ENCODE data around the gene CSRP2.

The CSRP2 gene

DNA sequence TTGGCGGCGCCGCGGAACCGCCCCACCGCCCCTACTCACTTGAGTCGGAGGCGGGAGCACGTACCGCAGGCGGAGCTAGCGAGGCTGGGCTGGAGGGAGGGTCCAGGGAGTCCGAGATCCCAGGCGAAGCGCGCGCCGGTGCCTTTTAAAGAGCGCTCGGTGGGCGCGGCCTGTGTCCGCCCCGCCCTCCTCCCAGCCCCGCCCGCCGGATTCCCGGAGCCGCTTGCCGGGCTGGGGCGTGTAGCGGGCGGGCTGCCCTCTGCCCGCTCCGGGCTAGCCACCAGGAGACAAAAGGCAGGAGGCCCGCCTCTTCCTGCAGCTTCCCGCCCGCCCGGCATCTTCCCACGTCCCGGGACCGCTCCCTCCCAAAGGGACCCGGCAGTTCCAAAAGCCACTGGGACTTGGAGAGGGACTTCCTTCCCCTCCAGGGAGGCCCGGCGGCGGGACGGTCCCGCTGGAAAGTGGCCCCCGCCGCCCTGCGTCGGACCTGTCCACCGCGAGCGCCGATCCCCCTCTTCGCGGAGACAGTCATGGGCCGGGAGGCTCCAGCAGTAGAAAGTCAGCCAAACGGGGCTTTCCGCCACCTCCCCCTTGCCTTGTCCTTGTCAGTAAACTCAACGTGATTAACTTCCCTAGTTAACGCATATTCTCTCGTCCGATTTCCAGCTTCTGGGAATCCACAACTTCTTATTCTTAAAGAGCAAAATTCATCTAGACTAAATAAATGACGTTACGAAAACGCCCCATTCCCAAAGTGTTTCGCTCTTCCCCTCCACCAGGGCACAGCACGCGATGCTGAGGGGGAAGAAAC, at the start of gene CSRP2:
CSRP2 (minus strand) TSS at position 121 of the 811 bp plus-strand sequence. CDS start 12,759 bp downstream, outside the sequence.
- DNase-seq = peak; percentile 86

DNA sequence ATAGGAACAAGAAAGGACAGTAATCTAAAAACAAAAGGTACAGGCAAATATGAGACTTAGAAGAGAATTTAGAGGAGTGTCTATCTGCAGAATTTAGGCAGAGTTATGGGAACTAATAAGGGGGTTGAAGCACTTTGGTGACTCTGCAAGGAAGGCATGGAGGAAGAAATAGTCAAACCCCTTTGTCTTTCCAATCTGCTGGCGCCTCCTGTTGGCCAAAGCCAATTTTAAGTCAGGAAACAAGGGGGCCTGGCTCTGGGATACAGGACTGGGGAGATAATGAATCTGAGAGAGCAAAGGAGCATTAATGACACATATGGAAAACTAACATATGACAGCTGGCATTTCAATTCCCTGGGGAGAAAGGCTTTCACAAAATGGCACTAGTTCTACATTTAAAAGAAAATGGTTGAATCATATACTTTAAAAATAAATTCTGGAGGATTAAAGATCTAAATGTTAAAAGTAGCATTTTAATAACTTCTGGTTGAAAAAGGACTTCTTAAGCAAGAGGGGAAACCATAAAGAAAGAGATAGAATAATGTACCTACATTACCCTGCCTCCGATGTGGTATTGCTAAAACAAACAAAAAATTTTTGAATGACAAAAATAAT, 48.5 kb upstream of the CSRP2 start:
- DNase-seq = peak; percentile 61

DNA sequence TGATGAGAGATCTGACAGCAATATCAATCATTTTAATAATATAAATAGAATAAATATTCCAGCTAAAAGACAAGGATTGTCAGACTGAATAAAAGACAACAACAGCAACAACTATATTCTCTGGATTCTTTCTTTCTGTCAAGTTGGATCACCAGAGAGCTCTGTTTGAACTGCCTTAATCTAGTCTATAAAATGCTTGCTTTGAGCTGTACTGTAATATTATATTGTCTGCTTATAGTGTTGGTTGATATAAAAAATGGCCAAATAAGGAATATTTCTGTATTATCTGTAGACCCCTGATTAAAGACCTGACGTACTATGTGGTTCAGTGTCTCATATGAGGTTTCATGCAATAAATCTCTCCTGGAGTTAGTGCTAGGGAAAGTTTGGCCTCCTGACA, 46.3 kb upstream of the CSRP2 start:
- DNase-seq = no peak

DNA sequence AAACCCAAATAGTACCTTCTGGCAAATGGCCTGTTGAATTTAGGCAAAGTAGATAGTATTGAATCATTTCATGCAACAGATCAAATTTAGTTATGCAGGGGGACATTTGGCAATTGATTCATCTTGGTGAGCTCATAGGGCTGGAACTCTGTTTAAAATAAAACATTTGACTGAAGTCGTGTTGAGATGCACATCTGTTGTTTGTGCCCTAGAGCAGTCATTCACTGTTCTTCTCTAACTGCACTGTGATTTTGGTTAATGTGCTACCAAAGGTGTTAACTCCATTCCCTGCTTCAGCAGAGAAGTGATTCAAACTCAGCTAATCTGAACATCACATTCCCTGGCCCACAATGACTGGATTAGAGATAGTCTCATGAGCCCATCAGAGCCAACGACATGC, 44.0 kb upstream of the CSRP2 start:
- DNase-seq = no peak

DNA sequence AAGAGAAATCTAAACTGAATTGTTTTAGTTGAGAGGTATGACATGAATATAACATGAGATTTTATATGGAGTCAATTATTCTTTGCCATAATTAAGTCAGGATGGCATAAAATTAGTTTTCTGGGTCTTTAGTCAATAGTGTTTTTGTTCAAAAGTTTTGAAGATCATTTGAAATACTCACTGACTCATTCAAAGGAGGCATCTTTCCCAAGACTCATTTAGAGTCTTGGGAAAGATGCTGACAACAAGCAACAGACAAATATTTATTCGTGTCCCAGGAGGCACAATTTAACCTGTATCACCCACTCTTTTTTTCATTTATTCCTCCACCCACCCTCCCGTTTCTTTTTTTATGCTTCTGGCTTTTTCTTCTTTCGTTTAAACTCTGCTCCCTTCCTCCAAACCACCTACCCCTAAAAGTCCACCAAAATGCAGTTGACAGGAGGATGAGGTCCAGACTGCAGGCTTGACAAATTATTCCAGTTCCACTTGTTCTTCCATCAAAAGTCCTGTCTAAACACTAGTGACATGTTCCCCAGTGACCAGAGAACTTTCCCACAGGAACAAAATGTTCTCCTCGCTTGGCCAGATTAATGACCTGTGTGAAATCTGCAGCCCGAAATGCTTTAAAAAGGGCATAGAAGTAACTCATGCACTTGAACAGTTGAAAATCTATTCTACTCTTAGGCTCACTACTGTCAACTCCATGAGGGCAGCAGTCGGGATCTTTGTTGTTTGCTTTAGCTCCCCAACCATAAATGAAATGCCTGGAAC, 43.3 kb upstream of the CSRP2 start:
- no peak for DNase-seq

DNA sequence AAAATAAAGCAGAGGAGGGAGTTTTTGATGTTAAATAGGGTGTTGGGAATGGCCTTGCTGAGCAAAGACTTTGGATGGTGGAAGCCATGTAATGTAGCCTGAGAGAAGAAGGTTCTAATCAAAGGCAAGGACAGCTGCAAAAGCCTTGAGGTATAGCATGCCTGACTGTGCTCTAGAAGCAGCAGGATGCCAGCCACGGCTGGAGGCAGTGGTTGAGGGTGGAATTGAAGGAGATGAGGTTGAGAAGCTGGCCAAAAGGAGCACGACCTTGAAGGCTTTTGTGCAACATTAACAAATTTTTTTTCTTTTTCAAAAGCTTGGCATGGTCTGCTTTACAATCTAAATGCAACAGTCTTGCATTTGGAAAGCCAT, 42.3 kb upstream of the CSRP2 start:
- DNase-seq = no peak

DNA sequence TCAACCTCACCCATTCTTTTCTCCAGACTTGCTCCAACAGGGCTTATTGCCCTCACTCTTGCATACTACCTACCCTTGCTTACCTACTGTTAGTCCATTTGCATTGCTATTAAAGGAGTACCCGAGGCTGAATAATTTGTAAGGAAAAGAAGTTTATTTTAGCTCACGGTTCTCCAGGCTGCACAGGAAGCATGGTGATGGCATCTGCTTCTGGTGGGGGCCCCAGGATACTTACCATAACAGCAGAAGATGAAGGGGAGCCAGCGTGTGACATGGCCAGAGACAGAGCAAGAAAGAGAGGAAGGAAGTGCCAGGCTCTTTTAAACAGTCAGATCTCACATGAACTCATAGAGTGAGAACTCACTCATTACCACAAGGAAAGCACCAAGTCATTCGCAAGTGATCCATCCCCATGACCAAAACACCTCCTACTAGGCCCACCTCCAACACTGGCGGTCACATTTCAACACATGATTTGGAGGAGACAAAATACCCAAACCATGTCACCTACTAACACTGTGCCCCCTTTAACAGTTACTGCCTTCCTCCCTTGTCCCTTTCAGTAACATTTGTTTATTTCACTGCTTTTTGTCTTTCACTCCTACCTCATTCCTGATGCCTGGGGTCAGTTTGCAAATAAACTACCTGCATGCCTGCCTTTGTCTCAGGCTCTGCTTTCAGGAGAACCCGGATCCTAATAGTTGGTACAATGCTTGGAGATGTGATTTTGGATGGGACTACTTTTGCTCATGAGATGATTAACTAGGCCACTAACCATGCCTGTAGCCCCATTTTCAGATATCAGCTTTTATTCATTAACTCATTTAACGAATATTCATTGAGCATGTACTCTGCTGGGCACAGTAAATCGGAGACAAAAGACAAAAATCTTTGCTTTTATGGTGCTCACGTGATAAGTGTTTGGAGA, 41.6 kb upstream of the CSRP2 start:
- DNase-seq = no peak

DNA sequence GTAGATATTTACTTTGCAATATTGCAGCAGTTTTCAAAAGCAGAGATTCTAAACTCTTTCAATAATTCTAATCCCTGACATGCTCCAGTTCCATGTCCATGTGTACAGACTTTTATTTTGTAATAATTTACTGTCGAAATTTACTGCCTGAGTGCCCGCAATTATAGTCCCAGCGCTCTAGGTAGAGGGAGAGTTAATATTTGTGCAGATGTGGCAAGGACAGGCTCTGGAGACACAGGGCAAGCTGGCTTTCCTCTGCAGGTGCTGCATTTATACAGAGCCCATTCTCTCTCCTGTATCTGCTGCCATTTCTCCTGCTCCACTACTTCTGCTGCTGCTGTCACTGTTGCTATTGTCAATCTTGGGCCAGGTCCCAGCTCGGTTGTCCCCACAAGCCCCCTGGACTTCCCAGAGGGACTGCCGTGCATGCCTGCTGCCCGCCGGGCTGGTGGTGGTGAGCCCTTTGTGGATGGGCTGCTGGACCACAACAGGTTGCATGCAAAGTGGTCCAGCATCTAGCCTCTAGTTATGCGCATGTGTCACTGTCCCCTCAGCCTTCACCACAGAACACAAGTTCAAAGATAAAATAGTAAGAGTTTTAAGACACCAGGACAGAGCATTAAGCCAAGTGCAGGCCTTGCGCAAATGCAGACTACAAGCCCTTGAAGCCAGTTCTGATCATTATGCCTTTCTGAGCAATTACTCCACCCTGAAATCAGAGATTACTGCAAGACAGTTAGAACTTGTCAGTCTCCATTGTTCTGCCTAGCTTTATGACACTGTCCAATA, 40.8 kb upstream of the CSRP2 start:
- DNase-seq = no peak

DNA sequence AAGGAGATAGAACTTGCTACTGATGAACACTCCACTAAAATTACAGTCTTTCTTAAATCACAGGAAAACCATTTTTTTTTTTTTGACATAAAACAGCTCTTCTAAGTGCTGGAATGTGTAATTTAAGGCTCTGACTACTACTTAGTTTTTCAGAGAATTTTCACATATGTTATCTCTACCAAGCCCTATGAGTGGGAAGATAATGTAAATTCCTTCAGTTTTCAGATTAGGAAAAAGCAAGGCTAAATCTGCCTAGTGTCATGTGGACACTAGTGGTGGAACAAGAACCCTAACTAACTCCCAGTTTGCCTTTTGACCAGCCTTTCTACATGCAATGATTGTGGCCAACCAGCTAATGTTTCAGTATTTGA, 37.3 kb upstream of the CSRP2 start:
- no peak for DNase-seq

DNA sequence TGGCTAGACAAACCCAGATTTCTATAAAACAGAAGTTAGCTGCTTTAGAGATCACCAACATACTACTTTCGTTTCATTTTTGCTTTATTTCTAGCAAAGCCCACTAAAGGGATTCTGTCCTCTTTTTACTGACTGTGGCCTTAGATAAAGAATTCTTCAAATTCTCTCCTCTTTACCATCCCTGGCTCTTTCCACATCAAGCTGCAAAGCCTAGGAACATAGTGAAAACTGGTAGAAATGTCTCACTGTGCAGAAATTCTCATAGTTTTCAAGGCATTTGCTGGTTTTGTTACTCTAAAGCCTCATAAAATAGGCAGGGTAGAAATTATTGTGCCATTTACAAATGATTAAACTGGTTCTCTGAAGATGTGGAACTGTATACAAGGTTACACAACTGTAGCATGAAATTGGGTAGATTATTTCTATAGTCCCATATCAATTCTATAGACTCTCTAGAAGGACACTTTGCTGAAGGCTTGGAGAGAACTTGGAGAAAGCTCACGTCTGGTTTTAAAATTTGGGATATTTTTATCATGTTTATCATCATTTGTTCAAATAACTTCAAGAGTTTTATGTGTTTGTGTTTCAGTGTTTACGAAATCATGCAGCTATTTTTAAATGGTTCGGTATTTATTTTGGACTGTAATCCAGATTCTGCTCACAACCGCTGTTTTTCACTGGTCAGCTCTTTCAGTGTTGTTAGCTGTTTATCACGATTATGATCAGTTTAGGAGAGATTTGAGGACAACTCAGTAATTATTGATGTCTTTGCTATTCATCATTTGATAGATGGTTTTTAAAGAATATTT, 36.7 kb upstream of the CSRP2 start:
- no peak for DNase-seq

DNA sequence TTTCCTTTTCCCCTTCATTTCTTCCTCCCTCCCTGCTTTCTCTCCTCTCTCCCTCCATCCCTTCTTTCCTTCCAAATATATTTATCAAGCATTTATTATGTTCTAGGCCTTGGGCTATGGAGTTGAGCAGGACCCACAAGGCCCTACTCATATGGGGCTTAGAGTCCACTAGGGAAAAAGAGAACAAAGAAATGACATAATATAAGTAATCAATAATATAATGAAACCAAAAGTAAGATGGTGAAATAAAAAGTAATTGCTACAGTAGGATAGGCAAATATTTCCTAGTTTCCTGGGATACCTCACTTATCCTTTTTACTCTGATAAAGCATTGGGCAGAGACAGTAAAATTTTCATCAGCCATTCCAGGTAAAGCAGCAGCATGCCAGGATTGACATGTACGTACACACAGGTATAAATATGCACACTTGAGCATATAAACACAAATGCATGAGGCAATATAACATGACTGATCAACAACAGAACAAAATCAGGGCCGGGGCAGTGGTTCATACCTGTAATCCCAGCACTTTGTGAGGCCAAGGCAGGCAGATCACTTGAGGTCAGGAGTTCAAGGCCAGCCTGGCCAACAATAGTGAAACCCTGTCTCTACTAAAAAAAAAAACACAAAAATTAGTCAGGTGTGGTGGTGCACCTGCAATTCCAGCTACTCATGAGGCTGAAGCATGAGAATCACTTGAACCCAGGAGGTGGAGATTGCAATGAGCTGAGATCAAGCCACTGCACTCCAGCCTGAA, 35.5 kb upstream of the CSRP2 start:
- no peak for DNase-seq

DNA sequence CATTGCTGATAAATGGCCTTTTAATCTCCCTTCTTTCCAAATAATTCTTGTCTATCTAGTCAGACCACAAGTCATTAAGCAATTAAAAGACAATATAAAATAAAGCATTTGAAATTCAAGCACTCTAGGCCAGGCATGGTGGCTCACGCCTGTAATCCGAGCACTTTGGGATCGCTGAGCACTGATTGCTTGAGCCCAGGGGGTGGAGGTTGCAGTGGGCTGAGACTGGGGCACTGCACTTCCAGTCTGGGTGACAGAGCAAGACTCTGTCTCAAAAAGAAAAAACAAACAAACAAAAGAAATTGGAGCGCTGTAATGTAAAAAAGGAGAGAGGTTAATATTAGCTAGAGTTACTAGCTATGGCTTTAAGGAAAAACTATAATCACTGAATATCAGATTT, 30.5 kb upstream of the CSRP2 start:
- no peak for DNase-seq

DNA sequence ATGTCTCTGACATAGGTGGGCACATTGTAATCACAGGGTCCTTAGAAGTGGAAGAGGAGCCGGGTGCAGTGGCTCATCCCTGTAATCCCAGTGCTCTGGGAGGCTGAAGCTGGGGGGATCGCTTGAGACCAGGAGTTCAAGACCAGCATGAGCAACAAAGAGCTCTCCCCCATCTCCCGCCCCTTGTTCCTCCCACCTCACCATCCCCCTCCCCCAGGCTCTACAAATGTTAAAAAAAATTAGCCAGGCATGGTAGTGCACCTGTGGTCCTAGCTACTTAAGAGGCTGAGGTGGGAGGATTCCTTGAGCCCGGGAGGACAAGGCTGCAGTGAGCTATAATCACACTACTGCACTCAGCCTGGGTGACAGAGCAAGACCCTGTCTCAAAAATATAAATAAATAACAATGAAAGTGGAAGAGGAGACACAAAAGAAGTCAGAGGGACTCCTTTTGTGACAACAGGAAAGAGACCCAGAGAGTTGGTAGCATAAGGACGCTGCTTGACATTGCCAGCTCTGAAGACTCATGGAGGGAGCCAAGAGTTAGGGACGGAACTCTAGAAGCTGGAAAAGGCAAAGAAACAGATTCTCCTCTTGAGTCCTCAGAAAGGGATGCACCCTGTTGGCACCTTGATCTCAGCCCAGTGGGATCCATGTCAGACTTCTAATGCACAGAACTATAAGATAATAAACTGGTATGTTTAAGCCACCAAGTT, 29.6 kb upstream of the CSRP2 start:
- DNase-seq = no peak

DNA sequence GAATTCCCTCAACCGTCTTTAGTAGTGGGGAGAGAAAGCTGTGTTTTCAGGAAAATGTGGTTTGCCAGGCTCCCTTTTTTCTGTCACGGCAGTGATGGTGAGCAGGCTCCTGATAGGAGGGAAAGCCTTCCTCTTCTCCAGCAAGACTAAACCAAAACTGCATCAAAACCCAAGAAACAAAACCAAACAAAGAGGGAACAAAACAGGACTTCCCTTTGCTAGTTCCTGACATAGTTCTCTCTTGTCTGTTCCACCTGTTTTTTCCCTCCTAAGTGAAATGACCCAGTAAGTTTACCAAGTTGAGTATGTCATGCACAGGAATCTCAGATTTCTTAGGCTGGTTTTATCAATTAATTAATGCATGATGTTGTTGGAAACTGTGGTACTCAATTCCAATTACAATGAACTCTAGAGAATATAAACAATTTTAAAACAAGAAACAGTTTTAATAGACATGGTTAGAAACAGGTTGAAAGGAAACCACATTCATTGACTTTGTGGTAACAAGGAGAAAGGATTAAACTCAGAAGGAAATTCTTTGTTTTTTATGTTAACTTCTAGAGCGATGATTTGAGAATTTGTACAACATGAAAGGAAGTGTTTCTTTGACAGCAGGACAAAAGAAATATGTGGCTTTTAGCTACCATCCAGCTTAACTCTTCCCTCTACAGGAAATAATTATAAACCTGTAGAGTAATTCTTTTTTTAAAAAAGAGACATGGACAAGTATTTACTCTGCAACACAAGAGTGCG, 23.0 kb upstream of the CSRP2 start:
- DNase-seq = no peak

DNA sequence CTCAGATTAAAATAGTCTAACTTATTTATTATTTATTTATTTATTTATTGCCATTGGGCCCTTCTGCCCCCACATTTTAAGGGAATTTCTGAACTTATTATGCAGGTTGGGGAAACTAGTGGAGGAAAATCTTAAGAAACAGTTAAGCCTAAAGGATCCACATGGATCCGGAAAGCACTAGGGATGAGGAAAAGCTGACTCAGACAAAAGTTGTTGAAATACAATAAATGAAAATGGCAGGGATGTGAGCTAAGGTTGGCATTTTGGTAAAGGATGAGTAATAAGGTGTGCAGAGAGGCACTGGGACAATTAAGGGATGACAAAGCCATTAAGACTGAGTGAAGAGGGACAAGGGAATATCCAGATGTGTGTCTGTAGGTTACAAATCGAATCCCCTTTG, 20.7 kb upstream of the CSRP2 start:
- DNase-seq = no peak

DNA sequence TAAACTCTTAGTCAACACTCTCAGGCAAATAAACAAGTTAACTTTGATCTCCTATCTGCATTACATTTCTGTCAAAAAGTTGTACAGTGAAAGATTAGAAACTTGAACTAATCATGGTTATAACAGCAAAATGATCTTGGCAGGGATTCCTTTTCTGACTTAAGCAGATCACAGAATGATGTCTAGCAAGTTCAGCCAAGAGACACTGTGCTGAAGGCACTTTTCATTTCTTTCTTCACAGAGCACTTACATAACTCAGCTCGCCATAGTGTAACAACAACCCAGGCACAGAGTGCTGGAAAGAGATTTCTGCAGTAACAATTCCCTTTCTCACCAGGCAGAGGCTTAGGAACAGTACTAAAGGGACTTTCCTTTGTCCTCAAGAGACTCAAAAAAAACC, 19.6 kb upstream of the CSRP2 start:
- no peak for DNase-seq

DNA sequence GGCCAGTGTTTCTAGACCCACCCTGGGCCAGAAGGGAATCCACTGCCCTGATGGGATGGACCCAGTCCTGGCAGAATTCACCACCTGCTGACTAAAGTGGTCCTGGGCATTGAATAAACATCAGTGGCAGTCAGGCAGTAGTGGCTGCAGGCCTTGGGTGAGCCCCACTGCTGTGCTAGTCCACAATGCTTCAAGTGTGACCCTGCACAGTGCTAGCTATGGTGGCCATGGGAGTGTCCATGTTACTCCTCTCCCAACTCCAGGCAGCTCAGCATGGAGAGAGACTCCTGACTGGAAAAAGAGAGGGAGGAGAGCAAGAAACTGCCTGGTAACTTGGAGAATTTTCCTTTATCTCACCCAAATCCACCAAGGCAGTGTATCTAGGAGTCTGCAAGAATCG, 17.5 kb upstream of the CSRP2 start:
- no peak for DNase-seq

DNA sequence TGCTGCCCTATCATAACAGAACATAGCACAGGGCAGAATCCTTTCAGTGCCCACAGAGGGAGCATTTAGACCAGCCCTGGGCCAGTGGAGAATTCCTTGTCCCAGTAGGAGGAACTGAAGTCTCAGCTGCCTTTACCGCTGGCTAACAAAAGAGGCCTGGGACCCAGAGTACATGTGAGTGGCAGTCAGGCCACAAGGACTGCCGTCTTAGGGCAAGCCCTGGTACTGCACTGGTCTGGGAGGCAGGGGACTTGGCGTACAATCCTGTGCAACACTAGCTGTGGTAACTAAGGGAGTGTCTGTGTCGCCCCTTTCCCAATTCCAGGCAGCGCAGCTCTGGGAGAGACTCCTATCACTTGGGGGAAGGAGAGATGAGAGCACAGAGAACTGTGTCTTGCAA, 17.0 kb upstream of the CSRP2 start:
- no peak for DNase-seq

DNA sequence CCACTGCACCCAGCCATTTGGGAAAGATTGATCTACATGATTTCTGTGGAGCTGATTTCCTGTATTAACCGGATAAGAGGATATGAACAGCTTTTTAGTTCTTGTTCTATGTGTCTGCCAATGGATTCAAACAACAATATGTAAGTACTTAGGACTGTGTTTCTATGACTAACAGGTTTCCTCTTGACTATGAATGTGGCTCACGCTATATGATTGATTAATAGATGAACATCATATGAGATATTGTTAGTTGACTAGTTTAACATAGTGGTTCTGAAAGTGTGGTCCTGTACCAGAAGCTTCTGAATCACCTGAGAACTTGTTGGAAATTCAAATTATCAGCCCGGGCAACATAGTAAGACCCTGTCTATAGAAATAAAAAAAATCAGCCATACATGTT, 12.8 kb upstream of the CSRP2 start:
- DNase-seq = no peak
